C4-2B (cell line): Measurements from ENCODE around the gene FMNL2.

Source experiments
- CTCF ChIP-seq: fragments of 450-650 bp; conservative IDR thresholded peaks from 2 replicates; pipeline ENCODE4 v1.5.1; 2017; ENCODE audit warnings: mild to moderate bottlenecking
- ZFX ChIP-seq: fragments of 450-650 bp; IDR thresholded peaks from 2 replicates; pipeline ENCODE4 v1.6.1; 2017

DNA sequence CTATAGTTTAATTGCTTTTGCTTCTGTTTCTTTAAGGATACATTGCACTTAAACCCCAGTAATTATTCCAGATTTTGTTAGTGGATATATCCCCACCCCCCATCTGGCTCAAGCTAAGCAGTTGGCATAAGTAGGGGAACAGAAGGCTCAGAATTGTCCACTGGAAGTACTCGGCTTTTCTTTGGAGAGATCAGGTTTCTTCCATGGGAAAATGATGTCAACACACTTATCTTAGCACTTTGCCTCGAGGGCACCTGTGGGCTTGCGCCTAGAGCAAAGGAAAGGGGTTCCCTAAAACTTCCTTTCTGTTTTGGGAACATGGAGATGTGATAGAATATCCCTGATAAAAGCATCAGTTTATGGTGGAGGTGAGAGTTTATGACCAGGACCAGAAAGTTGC lies 130.6 kb downstream of the FMNL2 start:
- no peak for TF ChIP-seq CTCF
- TF ChIP-seq ZFX, result no peak
